Stimulated activated CD8-positive, alpha-beta memory T cell treated with anti-CD3 and anti-CD28 coated beads, Interleukin-2, amount 100 ng/mL, for 1 hour (primary cell): ENCODE measurements around the gene PDGFB.

Source experiments
- DNase-seq, 2 donors: peaks; one replicate each; pipeline ENCODE4 v3.0.0-alpha.2; 2020; ENCODE audit warnings: low read depth in 2 of 2

PDGFB gene

GRCh38 chr22:39240831-39241793, 3.7 kb downstream of the PDGFB start:
- DNase-seq, result no peak

GRCh38 chr22:39239561-39240423, 5.0 kb downstream of the PDGFB start:
- DNase-seq, result no peak

- DNase-seq, result no peak
Measured at GRCh38 chr22:39238966-39239505, 5.7 kb downstream of the PDGFB start.

- no peak for DNase-seq
Measured at GRCh38 chr22:39238561-39238960, 6.2 kb downstream of the PDGFB start.

- DNase-seq, result no peak
Measured at GRCh38 chr22:39238101-39238466, 6.7 kb downstream of the PDGFB start.

GRCh38 chr22:39237318-39238100, 7.3 kb downstream of the PDGFB start:
- DNase-seq, result no peak

- no peak for DNase-seq
Measured at GRCh38 chr22:39236321-39237317, 8.2 kb downstream of the PDGFB start.

- no peak for DNase-seq
Measured at GRCh38 chr22:39234867-39235687, 9.7 kb downstream of the PDGFB start.

GRCh38 chr22:39234472-39234787, 10.4 kb downstream of the PDGFB start:
- DNase-seq, result no peak

GRCh38 chr22:39233710-39234471, 10.9 kb downstream of the PDGFB start:
- DNase-seq, result no peak

GRCh38 chr22:39232806-39233709, 11.7 kb downstream of the PDGFB start:
- DNase-seq, result no peak

- DNase-seq, result no peak
Measured at GRCh38 chr22:39232246-39232645, 12.5 kb downstream of the PDGFB start.

- DNase-seq, result no peak
Measured at GRCh38 chr22:39231197-39231950, 13.4 kb downstream of the PDGFB start.

- DNase-seq, result no peak
Measured at GRCh38 chr22:39230261-39231196, 14.3 kb downstream of the PDGFB start.

- no peak for DNase-seq
Measured at GRCh38 chr22:39229688-39230260, 15.0 kb downstream of the PDGFB start.

GRCh38 chr22:39229075-39229474, 15.7 kb downstream of the PDGFB start:
- no peak for DNase-seq
